MM.1S (cell line): ENCODE results near the gene SNX1.

ENCODE experiments used
- DNase-seq: peaks from one replicate; pipeline ENCODE4 v3.0.0-alpha.2; 2015
- H2AFZ ChIP-seq: fragments of 300-600 bp; sonication (generic); 2 replicates; pipeline ENCODE4 v1.6.0; 2016; ENCODE audit warnings: antibody characterized with exemption, low read length
- H3F3A ChIP-seq: fragments of 300-600 bp; sonication (generic); 2 replicates; pipeline ENCODE4 v1.6.1; 2016; ENCODE audit warnings: mild to moderate bottlenecking, antibody characterized with exemption, low read length, moderate library complexity, mixed read lengths; ENCODE audit not compliant: insufficient read depth
- H3K27ac ChIP-seq: fragments of 300-600 bp; sonication (generic); 2 replicates; pipeline ENCODE4 v1.5.1; 2016; ENCODE audit warnings: mild to moderate bottlenecking, low read length
- H3K27me3 ChIP-seq: fragments of 300-600 bp; sonication (generic); replicated peaks from 2 replicates; pipeline ENCODE4 v1.6.0; 2016; ENCODE audit warnings: low read length; ENCODE audit not compliant: insufficient read depth
- H3K36me3 ChIP-seq: fragments of 300-600 bp; sonication (generic); replicated peaks from 2 replicates; pipeline ENCODE4 v1.6.1; 2016; ENCODE audit warnings: mild to moderate bottlenecking, low read length, mixed read lengths; ENCODE audit not compliant: insufficient read depth
- H3K4me1 ChIP-seq: fragments of 300-600 bp; sonication (generic); 2 replicates; pipeline ENCODE4 v1.6.1; 2016; ENCODE audit warnings: low read length, mixed read lengths
- H3K4me2 ChIP-seq: fragments of 300-600 bp; sonication (generic); 2 replicates; pipeline ENCODE4 v1.6.0; 2016; ENCODE audit warnings: low read depth, low read length
- H3K4me3 ChIP-seq: fragments of 300-600 bp; sonication (generic); 2 replicates; pipeline ENCODE4 v1.5.1; 2016; ENCODE audit warnings: low read length, mixed read lengths
- H3K79me2 ChIP-seq: fragments of 300-600 bp; sonication (generic); 2 replicates; pipeline ENCODE4 v1.6.1; 2016; ENCODE audit warnings: mixed run types, low read length, mixed read lengths
- H3K9ac ChIP-seq: fragments of 300-600 bp; sonication (generic); 2 replicates; pipeline ENCODE4 v1.6.1; 2016; ENCODE audit warnings: low read length, mixed read lengths
- H3K9me2 ChIP-seq: fragments of 300-600 bp; sonication (generic); replicated peaks from 2 replicates; pipeline ENCODE4 v1.6.1; 2016; ENCODE audit warnings: mild to moderate bottlenecking, low read length, mixed read lengths; ENCODE audit not compliant: insufficient read depth
- H3K9me3 ChIP-seq: fragments of 300-600 bp; sonication (generic); replicated peaks from 2 replicates; pipeline ENCODE4 v1.6.1; 2016; ENCODE audit warnings: mild to moderate bottlenecking, low read length, mixed read lengths; ENCODE audit not compliant: insufficient read depth
- H4K20me1 ChIP-seq: fragments of 300-600 bp; sonication (generic); 2 replicates; pipeline ENCODE4 v1.6.1; 2016; ENCODE audit warnings: mild to moderate bottlenecking, low read length, moderate library complexity, mixed read lengths; ENCODE audit not compliant: insufficient read depth
- CTCF ChIP-seq: fragments of 300-600 bp; sonication (generic); IDR thresholded peaks from 2 replicates; pipeline ENCODE4 v1.5.1; 2016; ENCODE audit warnings: antibody characterized with exemption, low read length, mixed read lengths
- EZH2 ChIP-seq: fragments of 300-600 bp; sonication (generic); optimal IDR thresholded peaks from 2 replicates; pipeline ENCODE3; 2017; ENCODE audit warnings: low read depth, mild to moderate bottlenecking, antibody characterized with exemption, low read length, mixed read lengths
- EZH2phosphoT487 ChIP-seq: fragments of 300-600 bp; sonication (generic); IDR thresholded peaks from 2 replicates; pipeline ENCODE4 v1.6.1; 2018; ENCODE audit warnings: antibody characterized with exemption, low read length

SNX1 gene

GRCh38 chr15:64146041-64146440 is 50.3 kb downstream of the SNX1 start:
- Histone ChIP-seq H3K4me1 (peaks cover 1% of the 10 kb centered on the region; the same call in 1 of the 2 replicates), H3K4me3 (no peak overlapping the region)

GRCh38 chr15:64146520-64146884 is 50.7 kb downstream of the SNX1 start:
- H3K4me3 ChIP-seq: no peak overlapping the region
- no peak overlapping the region for H3K9ac ChIP-seq
- H3K9me2 ChIP-seq: no peaks in the 10 kb centered on the region
- TF ChIP-seq EZH2 (no peak), CTCF (no peak), EZH2phosphoT487 (no peak)
- H3K9me3 ChIP-seq: no peaks in the 10 kb centered on the region
- no peaks in the 10 kb centered on the region for H4K20me1 ChIP-seq
- H3K36me3 ChIP-seq: no peaks in the 10 kb centered on the region
- H2AFZ ChIP-seq: no peak overlapping the region
- no peak for DNase-seq
- H3K27ac ChIP-seq: no peak overlapping the region
- H3K27me3 ChIP-seq: no peaks in the 10 kb centered on the region
- H3F3A ChIP-seq: peaks cover 4% of the 10 kb centered on the region; the same call in 1 of the 2 replicates
- no peak overlapping the region for H3K4me2 ChIP-seq
- no peaks in the 10 kb centered on the region for H3K79me2 ChIP-seq
- H3K4me1 ChIP-seq: peaks cover 3% of the 10 kb centered on the region; the same call in 1 of the 2 replicates

More at GRCh38 chr15:64146041-64146440, 50.3 kb downstream of the SNX1 start:
- Histone ChIP-seq H2AFZ (no peak overlapping the region), H3K27me3 (no peaks in the 10 kb centered on the region), H3K27ac (no peak overlapping the region), H4K20me1 (no peaks in the 10 kb centered on the region), H3K36me3 (no peaks in the 10 kb centered on the region), H3K9ac (no peak overlapping the region), H3F3A (peaks cover under 1% of the 10 kb centered on the region; the same call in 1 of the 2 replicates), H3K79me2 (no peaks in the 10 kb centered on the region), H3K9me3 (no peaks in the 10 kb centered on the region), H3K9me2 (no peaks in the 10 kb centered on the region), H3K4me2 (no peak overlapping the region)
- DNase-seq: no peak
- TF ChIP-seq EZH2phosphoT487 (no peak), CTCF (no peak), EZH2 (no peak)

- Histone ChIP-seq H3K36me3 (no peaks in the 10 kb centered on the region), H2AFZ (no peak overlapping the region), H3K9ac (no peak overlapping the region), H3K4me2 (no peak overlapping the region), H3K9me3 (no peaks in the 10 kb centered on the region), H3K4me1 (peaks cover 3% of the 10 kb centered on the region; the same call in 1 of the 2 replicates), H3K9me2 (no peaks in the 10 kb centered on the region), H3K27ac (no peak overlapping the region), H3K79me2 (no peaks in the 10 kb centered on the region), H3K27me3 (no peaks in the 10 kb centered on the region), H4K20me1 (no peaks in the 10 kb centered on the region), H3F3A (peaks cover 9% of the 10 kb centered on the region), H3K4me3 (no peak overlapping the region)
- DNase-seq: no peak
- TF ChIP-seq EZH2phosphoT487 (no peak), EZH2 (no peak), CTCF (no peak)
These were observed 51.3 kb downstream of the SNX1 start for GRCh38 chr15:64146885-64147681.
